A549 (cell line): ENCODE results near the gene ANKRA2. TPM values are rescaled to one million over a fixed set of nuclear protein-coding genes. Genes with fewer than 3 reads are reported as not detected.

ENCODE experiments used
- ATAC-seq, 2 experiments: fragments of 200-7000 bp in 1 of 2; fragments of >200 bp in 1 of 2; cut with Nextera tagmentation in 1 of 2; cut with Tn5 transposase in 1 of 2; 3 replicates each; pipeline versions ENCODE4 v1.8.0 to v1.9.1; 2018 to 2020; ENCODE audit warnings: mild to moderate bottlenecking in 1 of 2, moderate library complexity in 1 of 2
- CTCF ChIA-PET: fragments of 300-600 bp; sonication (Branson Sonifier 250); formaldehyde crosslinking; extraction: SDS; loops from one replicate; lab custom pipeline; 2021; ENCODE audit warnings: antibody characterized with exemption, inconsistent platforms; lab: Yijun Ruan, JAX
- POLR2A ChIA-PET: fragments of 350-600 bp; formaldehyde crosslinking; extraction: SDS; loops from one replicate; lab custom pipeline; 2021; ENCODE audit warnings: antibody characterized with exemption, inconsistent platforms; lab: Yijun Ruan, JAX
- DNase-seq, 2 experiments: peaks; one replicate each; pipeline versions ENCODE4 v3.0.0 to v3.0.0-alpha.2; 2011 to 2016; ENCODE audit warnings: low read depth in 1 of 2, low spot score in 1 of 2
- FAIRE-seq: peaks from 2 replicates; lab custom pipeline; 2011; peaks lifted over from hg19 to GRCh38; lab: Jason Lieb, UNC
- H3K27ac ChIP-seq, 2 experiments: fragments of >200 bp; sonication (Bioruptor Twin); formaldehyde crosslinking; 3 replicates each; pipeline ENCODE4 v1.5.1; 2016 to 2017
- H3K4me1 ChIP-seq: fragments of >200 bp; sonication (Bioruptor Twin); formaldehyde crosslinking; 3 replicates; pipeline ENCODE4 v1.6.1; 2016
- H3K4me2 ChIP-seq: fragments of >200 bp; sonication (Bioruptor Twin); formaldehyde crosslinking; 3 replicates; pipeline ENCODE4 v1.6.1; 2016
- H3K4me3 ChIP-seq: fragments of >200 bp; sonication (Bioruptor Twin); formaldehyde crosslinking; 3 replicates; pipeline ENCODE4 v1.5.1; 2016
- H3K9me3 ChIP-seq: fragments of >200 bp; sonication (Bioruptor Twin); formaldehyde crosslinking; 3 replicates; pipeline ENCODE4 v1.6.1; 2016
- BCL3 ChIP-seq: fragments of >200 bp; sonication (Bioruptor Twin); formaldehyde crosslinking; IDR thresholded peaks from 3 replicates; pipeline ENCODE4 v1.6.1; 2016
- BHLHE40 ChIP-seq: IDR thresholded peaks from 2 replicates; pipeline ENCODE4 v1.6.1; 2012; ENCODE audit warnings: low read depth, low read length, inconsistent platforms
- CHD2 ChIP-seq: fragments of 150-350 bp; IDR thresholded peaks from 2 replicates; pipeline ENCODE4 v1.6.1; 2014; ENCODE audit warnings: low read length; ENCODE audit not compliant: partially characterized antibody
- E2F6 ChIP-seq: IDR thresholded peaks from 2 replicates; pipeline ENCODE4 v1.6.1; 2012; ENCODE audit warnings: low read depth, borderline replicate concordance
- HDAC2 ChIP-seq: fragments of 200-600 bp; sonication (generic); IDR thresholded peaks from 2 replicates; pipeline ENCODE4 v1.6.1; 2016
- HOXA7 ChIP-seq: fragments of 250-450 bp; sonication (Bioruptor Pico); IDR thresholded peaks from 2 replicates; pipeline ENCODE4 v1.5.0; 2020; ENCODE audit warnings: mild to moderate bottlenecking, moderate library complexity
- HOXB13 ChIP-seq: fragments of 250-450 bp; sonication (Bioruptor Pico); IDR thresholded peaks from 2 replicates; pipeline ENCODE4 v1.5.0; 2020; ENCODE audit warnings: low read depth, mild to moderate bottlenecking, moderate library complexity
- NPAS2 ChIP-seq: fragments of 250-450 bp; sonication (Bioruptor Pico); IDR thresholded peaks from 2 replicates; pipeline ENCODE4 v1.8.0; 2022; ENCODE audit warnings: mild to moderate bottlenecking, moderate library complexity, borderline replicate concordance
- PBX3 ChIP-seq: IDR thresholded peaks from 2 replicates; pipeline ENCODE4 v1.6.1; 2012
- PHF8 ChIP-seq: fragments of 200-600 bp; sonication (generic); IDR thresholded peaks from 2 replicates; pipeline ENCODE4 v1.6.1; 2016; ENCODE audit warnings: low read depth, mild to moderate bottlenecking, antibody characterized with exemption, moderate library complexity, borderline replicate concordance
- RCOR1 ChIP-seq: fragments of 150-350 bp; IDR thresholded peaks from 2 replicates; pipeline ENCODE4 v1.6.1; 2014; ENCODE audit warnings: antibody characterized with exemption, low read length, low read depth
- RFX5 ChIP-seq: fragments of 450-650 bp; IDR thresholded peaks from 2 replicates; pipeline ENCODE4 v1.7.1; 2014; ENCODE audit warnings: antibody characterized with exemption, mild to moderate bottlenecking, moderate library complexity
- TFCP2L1 ChIP-seq: fragments of 250-450 bp; sonication (Bioruptor Pico); IDR thresholded peaks from 2 replicates; pipeline ENCODE4 v1.5.0; 2021; ENCODE audit warnings: mild to moderate bottlenecking
- ZC3H11A ChIP-seq: fragments of 450-650 bp; IDR thresholded peaks from 2 replicates; pipeline ENCODE4 v1.6.1; 2014; ENCODE audit warnings: antibody characterized with exemption, mild to moderate bottlenecking
- ZFP36 ChIP-seq: fragments of 450-650 bp; IDR thresholded peaks from 2 replicates; pipeline ENCODE4 v1.6.1; 2014; ENCODE audit warnings: borderline replicate concordance; ENCODE audit not compliant: partially characterized antibody
- ZNF302 ChIP-seq: fragments of 250-450 bp; sonication (Bioruptor Pico); IDR thresholded peaks from 2 replicates; pipeline ENCODE4 v1.9.0; 2021; ENCODE audit warnings: inconsistent platforms, mild to moderate bottlenecking, moderate library complexity
- WGBS: methylation state at CpG from one replicate; pipeline ENCODE4 v1.1.6; 2017; ENCODE audit errors: missing lambda C conversion rate; 5-methylcytosine and 5-hydroxymethylcytosine counted together
- polyA plus RNA-seq, 4 experiments: library from polyadenylated mRNA; depleted of rRNA in 3 of 4; stranded (reverse); fragments of >200 nt; fragmentation: RNase III in 1 of 4; extraction: RNeasy Plus Mini Kit Qiagen cat#74134 plus additional on column Dnase treatment in 1 of 4; gene quantifications; 2 replicates in 3 of 4; 3 replicates in 1 of 4; pipeline ENCODE4 v1.2.3, GENCODE V29; 2011 to 2017
- TF ChIP-seq, protein P1 (sequence below): fragments of 200-600 bp; sonication (generic); IDR thresholded peaks from 2 replicates; pipeline ENCODE4 v1.6.1; 2016; ENCODE audit warnings: antibody characterized with exemption, mild to moderate bottlenecking, moderate library complexity
- TF ChIP-seq, protein P2 (sequence below): fragments of >200 bp; sonication (Bioruptor Twin); formaldehyde crosslinking; IDR thresholded peaks from 2 replicates; pipeline ENCODE4 v1.6.1; 2016
- TF ChIP-seq, protein P3 (sequence below): fragments of 250-450 bp; sonication (Bioruptor Pico); IDR thresholded peaks from 2 replicates; pipeline ENCODE4 v1.5.0; 2021; ENCODE audit warnings: mild to moderate bottlenecking, moderate library complexity, borderline replicate concordance

Gene ANKRA2
- polyA plus RNA-seq, 2 of the 4 experiments (the other 2 are of a cell fraction), result 12.5 to 38.3 TPM

DNA sequence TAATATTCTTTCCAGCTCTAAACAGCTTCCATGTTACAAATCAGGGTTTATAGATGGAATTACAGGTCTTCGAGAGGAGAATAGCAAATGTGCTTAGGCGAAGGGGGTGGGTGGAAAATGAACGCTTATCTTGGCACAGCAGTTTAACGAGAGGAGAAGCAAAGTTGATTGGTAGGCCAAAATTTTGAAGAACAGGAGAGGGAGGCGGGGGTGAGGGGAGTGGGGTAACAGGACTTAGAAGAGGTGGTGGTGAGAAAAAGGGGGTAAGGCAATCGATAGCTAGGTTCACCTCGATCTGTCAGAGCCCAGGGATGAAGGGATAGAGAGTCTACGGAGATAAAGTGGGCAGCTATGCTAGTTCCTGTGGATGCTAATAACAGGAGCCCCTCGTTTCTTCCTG, 764 bp downstream of the ANKRA2 start:
- no peak for FAIRE-seq

More for the DNA sequence above, 764 bp downstream of the ANKRA2 start:
- Histone ChIP-seq H3K9me3 (no peaks in the 10 kb centered on the region), H3K27ac (peak overlapping the region; percentile 79 to 89), H3K4me2 (peak overlapping the region; percentile 96), H3K4me1 (peaks cover 18% of the 10 kb centered on the region; the same call in 2 of the 3 replicates), H3K4me3 (peak overlapping the region; percentile 91)
- ATAC-seq (peak; percentile 50 to 53), DNase-seq (no peak)
- WGBS, result 1% methylated on average over 9 of the region's 9 CpGs
- TF ChIP-seq HOXB13 (no peak), RFX5 (no peak), PBX3 (no peak), BCL3 (no peak), NPAS2 (CRISPR knock-in tag) (no peak), HOXA7 (no peak), RCOR1 (no peak), PHF8 (no peak), CHD2 (no peak), ZNF302 (CRISPR knock-in tag) (no peak), ZC3H11A (no peak), TFCP2L1 (CRISPR knock-in tag) (no peak), E2F6 (no peak), BHLHE40 (no peak), ZFP36 (no peak), HDAC2 (no peak)
- TF ChIP-seq, protein P1, sequence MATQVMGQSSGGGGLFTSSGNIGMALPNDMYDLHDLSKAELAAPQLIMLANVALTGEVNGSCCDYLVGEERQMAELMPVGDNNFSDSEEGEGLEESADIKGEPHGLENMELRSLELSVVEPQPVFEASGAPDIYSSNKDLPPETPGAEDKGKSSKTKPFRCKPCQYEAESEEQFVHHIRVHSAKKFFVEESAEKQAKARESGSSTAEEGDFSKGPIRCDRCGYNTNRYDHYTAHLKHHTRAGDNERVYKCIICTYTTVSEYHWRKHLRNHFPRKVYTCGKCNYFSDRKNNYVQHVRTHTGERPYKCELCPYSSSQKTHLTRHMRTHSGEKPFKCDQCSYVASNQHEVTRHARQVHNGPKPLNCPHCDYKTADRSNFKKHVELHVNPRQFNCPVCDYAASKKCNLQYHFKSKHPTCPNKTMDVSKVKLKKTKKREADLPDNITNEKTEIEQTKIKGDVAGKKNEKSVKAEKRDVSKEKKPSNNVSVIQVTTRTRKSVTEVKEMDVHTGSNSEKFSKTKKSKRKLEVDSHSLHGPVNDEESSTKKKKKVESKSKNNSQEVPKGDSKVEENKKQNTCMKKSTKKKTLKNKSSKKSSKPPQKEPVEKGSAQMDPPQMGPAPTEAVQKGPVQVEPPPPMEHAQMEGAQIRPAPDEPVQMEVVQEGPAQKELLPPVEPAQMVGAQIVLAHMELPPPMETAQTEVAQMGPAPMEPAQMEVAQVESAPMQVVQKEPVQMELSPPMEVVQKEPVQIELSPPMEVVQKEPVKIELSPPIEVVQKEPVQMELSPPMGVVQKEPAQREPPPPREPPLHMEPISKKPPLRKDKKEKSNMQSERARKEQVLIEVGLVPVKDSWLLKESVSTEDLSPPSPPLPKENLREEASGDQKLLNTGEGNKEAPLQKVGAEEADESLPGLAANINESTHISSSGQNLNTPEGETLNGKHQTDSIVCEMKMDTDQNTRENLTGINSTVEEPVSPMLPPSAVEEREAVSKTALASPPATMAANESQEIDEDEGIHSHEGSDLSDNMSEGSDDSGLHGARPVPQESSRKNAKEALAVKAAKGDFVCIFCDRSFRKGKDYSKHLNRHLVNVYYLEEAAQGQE, result no peak
- TF ChIP-seq, protein P2, sequence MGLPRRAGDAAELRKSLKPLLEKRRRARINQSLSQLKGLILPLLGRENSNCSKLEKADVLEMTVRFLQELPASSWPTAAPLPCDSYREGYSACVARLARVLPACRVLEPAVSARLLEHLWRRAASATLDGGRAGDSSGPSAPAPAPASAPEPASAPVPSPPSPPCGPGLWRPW, result no peak
- TF ChIP-seq, protein P3, sequence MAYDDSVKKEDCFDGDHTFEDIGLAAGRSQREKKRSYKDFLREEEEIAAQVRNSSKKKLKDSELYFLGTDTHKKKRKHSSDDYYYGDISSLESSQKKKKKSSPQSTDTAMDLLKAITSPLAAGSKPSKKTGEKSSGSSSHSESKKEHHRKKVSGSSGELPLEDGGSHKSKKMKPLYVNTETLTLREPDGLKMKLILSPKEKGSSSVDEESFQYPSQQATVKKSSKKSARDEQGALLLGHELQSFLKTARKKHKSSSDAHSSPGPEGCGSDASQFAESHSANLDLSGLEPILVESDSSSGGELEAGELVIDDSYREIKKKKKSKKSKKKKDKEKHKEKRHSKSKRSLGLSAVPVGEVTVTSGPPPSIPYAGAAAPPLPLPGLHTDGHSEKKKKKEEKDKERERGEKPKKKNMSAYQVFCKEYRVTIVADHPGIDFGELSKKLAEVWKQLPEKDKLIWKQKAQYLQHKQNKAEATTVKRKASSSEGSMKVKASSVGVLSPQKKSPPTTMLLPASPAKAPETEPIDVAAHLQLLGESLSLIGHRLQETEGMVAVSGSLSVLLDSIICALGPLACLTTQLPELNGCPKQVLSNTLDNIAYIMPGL (CRISPR knock-in tag), result no peak
- POLR2A ChIA-PET, result interaction anchor here (0.6 to 2.0 kb wide), 6 partner anchors 12 to 228 kb away, joined by 3 to 4 read pairs (median 4); no protein-coding TSS in a partner anchor
- CTCF ChIA-PET, result interaction anchor here (1.0 to 1.4 kb wide), 5 partner anchors 26 to 299 kb away, joined by 3 read pairs; no protein-coding TSS in a partner anchor
